HEK293 (cell line): ENCODE results near the gene EFHC1.

Experiments used
- CTCF ChIP-seq: fragments of 450-650 bp; formaldehyde crosslinking; IDR thresholded peaks from 2 replicates; pipeline ENCODE4 v1.5.1; 2016; ENCODE audit warnings: missing biosample characterization, missing genetic modification characterization
- REST ChIP-seq: fragments of 450-650 bp; formaldehyde crosslinking; IDR thresholded peaks from 2 replicates; pipeline ENCODE4 v1.5.1; 2016; ENCODE audit warnings: missing biosample characterization, missing genetic modification characterization
- ZNF138 ChIP-seq: fragments of 450-650 bp; formaldehyde crosslinking; IDR thresholded peaks from 2 replicates; pipeline ENCODE4 v1.5.1; 2016; ENCODE audit warnings: missing biosample characterization, missing genetic modification characterization, borderline replicate concordance
- ZNF692 ChIP-seq: fragments of 450-650 bp; formaldehyde crosslinking; IDR thresholded peaks from 2 replicates; pipeline ENCODE4 v1.5.1; 2016; ENCODE audit warnings: missing biosample characterization, missing genetic modification characterization

GRCh38 chr6:52568320-52568719, 148.2 kb downstream of the EFHC1 start:
- TF ChIP-seq CTCF (tag by site-specific recombination), result no peak
- no peak for TF ChIP-seq ZNF692
- no peak for TF ChIP-seq REST (tag by site-specific recombination)
- no peak for TF ChIP-seq ZNF138 (tag by site-specific recombination)
